GM12878 (cell line): ENCODE measurements around the gene OTOGL. TPM values are rescaled to one million over a fixed set of nuclear protein-coding genes. Genes with fewer than 3 reads are reported as not detected.

ENCODE experiments used
- ATAC-seq: fragments of 200-7000 bp; cut with Tn5 transposase; 3 replicates; pipeline ENCODE4 v1.9.1; 2020; ENCODE audit warnings: mild to moderate bottlenecking, moderate library complexity
- BruUV-seq: library from RNA; stranded (reverse); fragments of 400-500 nt; replicated peaks from 2 replicates; lab custom pipeline; 2021; lab: Mats Ljungman, UMichigan
- CTCF ChIA-PET: fragments of 300-600 bp; sonication (Branson Sonifier 250); formaldehyde crosslinking; extraction: SDS; loops from one replicate; lab custom pipeline; 2021; ENCODE audit warnings: inconsistent platforms; lab: Yijun Ruan, JAX
- POLR2A ChIA-PET: fragments of 350-600 bp; formaldehyde crosslinking; extraction: SDS; loops from one replicate; lab custom pipeline; 2021; ENCODE audit warnings: inconsistent platforms; lab: Charles Lee
- RAD21 ChIA-PET: fragments of 300-600 bp; sonication (Branson Sonifier 250); formaldehyde crosslinking; loops from one replicate; lab custom pipeline; 2023; ENCODE audit warnings: antibody characterized with exemption; ENCODE audit not compliant: unreplicated experiment; lab: Charles Lee
- SMC1A ChIA-PET: fragments of 300-600 bp; sonication (Branson Sonifier 250); formaldehyde crosslinking; loops from one replicate; lab custom pipeline; 2023; ENCODE audit not compliant: unreplicated experiment, uncharacterized antibody; lab: Charles Lee
- DNase-seq: peaks from one replicate; pipeline ENCODE4 v3.0.0-alpha.2; 2011; ENCODE audit warnings: low read depth, low spot score
- FAIRE-seq: peaks from 3 replicates; lab custom pipeline; 2011; peaks lifted over from hg19 to GRCh38; lab: Jason Lieb, UNC
- H2AFZ ChIP-seq: 2 replicates; pipeline ENCODE4 v1.6.0; 2011; ENCODE audit warnings: low read depth, low read length, control low read depth; ENCODE audit not compliant: control insufficient read depth
- H3K27ac ChIP-seq: 2 replicates; pipeline ENCODE4 v1.5.1; 2011; ENCODE audit warnings: control low read depth; ENCODE audit not compliant: control insufficient read depth, insufficient read depth
- H3K27me3 ChIP-seq, 2 experiments: replicated peaks in 1 of 2; 2 replicates each; pipeline versions ENCODE4 v1.6.0 to v1.6.1; 2011; ENCODE audit warnings: low read length in 1 of 2; ENCODE audit not compliant: control insufficient read depth in 2 of 2, insufficient read depth in 2 of 2
- H3K36me3 ChIP-seq, 2 experiments: 2 replicates each; pipeline ENCODE4 v1.5.1; 2011; ENCODE audit warnings: low read length in 1 of 2; ENCODE audit not compliant: control insufficient read depth in 2 of 2, insufficient read depth in 2 of 2
- H3K4me1 ChIP-seq: 2 replicates; pipeline ENCODE4 v1.6.1; 2011; ENCODE audit warnings: mild to moderate bottlenecking, low read length, moderate library complexity, mixed read lengths; ENCODE audit not compliant: control insufficient read depth, insufficient read depth
- H3K4me2 ChIP-seq: 2 replicates; pipeline ENCODE4 v1.6.0; 2011; ENCODE audit warnings: control low read depth; ENCODE audit not compliant: control insufficient read depth, insufficient read depth
- H3K4me3 ChIP-seq: fragments of 200-600 bp; sonication (generic); 2 replicates; pipeline ENCODE4 v1.5.1; 2016
- H3K79me2 ChIP-seq: 2 replicates; pipeline ENCODE4 v1.6.0; 2011; ENCODE audit warnings: low read length; ENCODE audit not compliant: control insufficient read depth, insufficient read depth
- H3K9ac ChIP-seq: 2 replicates; pipeline ENCODE4 v1.8.0; 2011; ENCODE audit warnings: low read length, control low read depth, mixed read lengths; ENCODE audit not compliant: control insufficient read depth, insufficient read depth
- H3K9me3 ChIP-seq: replicated peaks from 3 replicates; pipeline ENCODE4 v1.5.1; 2011; ENCODE audit warnings: mild to moderate bottlenecking, low read length; ENCODE audit not compliant: control insufficient read depth, insufficient read depth
- H4K20me1 ChIP-seq: 2 replicates; pipeline ENCODE4 v1.6.0; 2011; ENCODE audit not compliant: control insufficient read depth, insufficient read depth
- CEBPB ChIP-seq, 2 experiments: fragments of 150-350 bp in 1 of 2; IDR thresholded peaks; 2 replicates each; pipeline ENCODE4 v1.6.1; 2012 to 2014; ENCODE audit warnings: low read depth in 2 of 2, low read length in 2 of 2, borderline replicate concordance in 1 of 2, inconsistent platforms in 1 of 2
- HDAC6 ChIP-seq: fragments of 200-600 bp; sonication (generic); IDR thresholded peaks from one replicate; pipeline ENCODE4 v1.8.0; 2017; ENCODE audit warnings: antibody characterized with exemption; ENCODE audit not compliant: unreplicated experiment
- JUND ChIP-seq: IDR thresholded peaks from 2 replicates; pipeline ENCODE4 v1.6.1; 2012; ENCODE audit warnings: low read depth, mild to moderate bottlenecking, low read length, improper control_type of control experiment, moderate library complexity
- KAT2A ChIP-seq: conservative IDR thresholded peaks from 2 replicates; pipeline ENCODE4 v1.6.1; 2011; ENCODE audit warnings: low read depth, low read length; ENCODE audit not compliant: control insufficient read depth
- NFXL1 ChIP-seq: fragments of 450-650 bp; IDR thresholded peaks from 2 replicates; pipeline ENCODE4 v1.6.1; 2017; ENCODE audit warnings: antibody characterized with exemption, mild to moderate bottlenecking, borderline replicate concordance
- PRDM15 ChIP-seq: fragments of 450-650 bp; formaldehyde crosslinking; IDR thresholded peaks from 2 replicates; pipeline ENCODE4 v1.4.0; 2020; ENCODE audit warnings: mild to moderate bottlenecking, moderate library complexity
- SP1 ChIP-seq: IDR thresholded peaks from one replicate; pipeline ENCODE4 v1.6.1; 2011; ENCODE audit warnings: low read depth, low read length
- SREBF1 ChIP-seq: IDR thresholded peaks from 2 replicates; pipeline ENCODE4 v1.6.1; 2012; ENCODE audit warnings: mild to moderate bottlenecking, low read length
- SRF ChIP-seq, 2 experiments: IDR thresholded peaks; 2 replicates each; pipeline ENCODE4 v1.6.1; 2011; ENCODE audit warnings: low read depth in 2 of 2, low read length in 2 of 2, mild to moderate bottlenecking in 1 of 2, moderate library complexity in 1 of 2
- WGBS: methylation state at CpG from one replicate; pipeline ENCODE4 v1.1.6; 2016; ENCODE audit warnings: low lambda C conversion rate; ENCODE audit not compliant: insufficient replicate concordance, insufficient coverage; ENCODE audit errors: missing lambda C conversion rate; 5-methylcytosine and 5-hydroxymethylcytosine counted together
- in situ Hi-C: fragments of 300-500 bp; cut with MboI; formaldehyde crosslinking; loops from 9 replicates; pipeline ENCODE4 v1.14.3; 2018; ENCODE audit warnings: mixed read lengths
- intact Hi-C: fragments of 100-400 bp; cut with micrococcal nuclease; formaldehyde crosslinking; loops from one replicate; pipeline ENCODE4 v1.14.2; 2022; ENCODE audit not compliant: unreplicated experiment
- polyA plus RNA-seq, 11 experiments: library from polyadenylated mRNA; depleted of rRNA in 4 of 11; unstranded in 6 of 11; stranded (reverse) in 5 of 11; fragments of >200 nt; fragmentation: Nextera tagmentation in 4 of 11; fragmentation: Illumina TruSeq in 1 of 11; extraction: Ambion mirVana in 4 of 11; extraction: Trizol in 1 of 11; gene quantifications; 1 replicate in 1 of 11; 2 replicates in 10 of 11; pipeline versions ENCODE4 v1.2.1 to v1.2.3, GENCODE V29; 2011 to 2016; ENCODE audit warnings: inconsistent platforms in 2 of 11, missing spikeins in 2 of 11, low read depth in 1 of 11
- total RNA-seq, 4 experiments: library from RNA; depleted of rRNA in 3 of 4; stranded (reverse); fragments of >200 nt in 3 of 4; fragmentation: Illumina TruSeq in 1 of 4; extraction: Trizol in 1 of 4; gene quantifications; 2 replicates each; pipeline versions ENCODE4 v1.2.1 to v1.2.3, GENCODE V29; 2013 to 2021

The OTOGL gene
- total and polyA plus RNA-seq, 10 of the 15 experiments (the other 5 are each of a cell fraction or from before 2014, with no cell fraction given) = 0.04 to 3.7 (median 0.27) TPM

GRCh38 chr12:80050236-80050635 is 49.1 kb upstream of the OTOGL start:
- TF ChIP-seq CEBPB (IDR thresholded peaks at IDR 0.05; ENCODE audit: borderline replicate concordance in 1 of 2, low read depth in 2 of 2, low read length in 2 of 2) (no peak), JUND (no peak), HDAC6 (no peak), SP1 (no peak), SRF (IDR thresholded peaks at IDR 0.05; ENCODE audit: low read depth in 2 of 2, low read length in 2 of 2) (no peak), KAT2A (no peak), NFXL1 (no peak), SREBF1 (no peak), PRDM15 (CRISPR knock-in tag) (no peak)
- Histone ChIP-seq H3K4me2 (no peak overlapping the region), H3K79me2 (no peaks in the 10 kb centered on the region), H3K9me3 (no peaks in the 10 kb centered on the region), H3K9ac (no peak overlapping the region), H3K27ac (no peak overlapping the region), H2AFZ (no peak overlapping the region), H3K4me3 (no peak overlapping the region), H3K27me3 (no peaks in the 10 kb centered on the region), H3K36me3 (no peaks in the 10 kb centered on the region), H4K20me1 (no peaks in the 10 kb centered on the region), H3K4me1 (no peaks in the 10 kb centered on the region)
- WGBS = 16% methylated on average over 2 of the region's 2 CpGs
- no peak for FAIRE-seq
- no TSS peak for BruUV-seq
- no peak for DNase-seq
- intact Hi-C loops = no loop called here
- POLR2A ChIA-PET = no interaction called here
- in situ Hi-C loops = no loop called here
- CTCF ChIA-PET = no interaction called here
- no peak for ATAC-seq
- SMC1A ChIA-PET = no interaction called here
- RAD21 ChIA-PET = no interaction called here
